NB4 (cell line): ENCODE data around the gene NFKB1.

Experiments
- POLR2A ChIP-seq: IDR thresholded peaks from 2 replicates; pipeline ENCODE4 v1.6.1; 2011; ENCODE audit warnings: mild to moderate bottlenecking; ENCODE audit not compliant: insufficient read length; ENCODE audit errors: extremely low read depth
- TF ChIP-seq, protein P1 (sequence below): IDR thresholded peaks from one replicate; pipeline ENCODE4 v1.5.1; 2012; ENCODE audit warnings: low read depth, low read length

DNA sequence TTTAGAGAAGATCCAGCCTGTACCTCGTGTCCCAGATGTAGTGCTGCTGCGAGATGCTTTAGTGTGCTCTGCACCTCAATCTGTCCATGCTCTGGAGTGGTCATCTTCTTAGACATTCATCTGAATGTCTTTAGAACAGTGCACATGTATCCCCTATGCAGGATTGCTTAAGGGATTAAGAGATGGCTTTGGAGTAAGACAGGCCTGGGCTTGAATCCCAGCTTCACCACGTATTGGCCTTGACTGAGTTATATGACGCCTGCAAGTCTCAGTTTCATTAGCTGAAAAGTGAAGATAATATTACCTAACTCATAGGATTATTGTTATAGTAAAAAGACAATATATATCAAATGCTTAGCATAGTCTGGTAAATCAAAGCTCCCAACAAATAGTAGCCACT, 98.3 kb downstream of the NFKB1 start:
- TF ChIP-seq, protein P1, sequence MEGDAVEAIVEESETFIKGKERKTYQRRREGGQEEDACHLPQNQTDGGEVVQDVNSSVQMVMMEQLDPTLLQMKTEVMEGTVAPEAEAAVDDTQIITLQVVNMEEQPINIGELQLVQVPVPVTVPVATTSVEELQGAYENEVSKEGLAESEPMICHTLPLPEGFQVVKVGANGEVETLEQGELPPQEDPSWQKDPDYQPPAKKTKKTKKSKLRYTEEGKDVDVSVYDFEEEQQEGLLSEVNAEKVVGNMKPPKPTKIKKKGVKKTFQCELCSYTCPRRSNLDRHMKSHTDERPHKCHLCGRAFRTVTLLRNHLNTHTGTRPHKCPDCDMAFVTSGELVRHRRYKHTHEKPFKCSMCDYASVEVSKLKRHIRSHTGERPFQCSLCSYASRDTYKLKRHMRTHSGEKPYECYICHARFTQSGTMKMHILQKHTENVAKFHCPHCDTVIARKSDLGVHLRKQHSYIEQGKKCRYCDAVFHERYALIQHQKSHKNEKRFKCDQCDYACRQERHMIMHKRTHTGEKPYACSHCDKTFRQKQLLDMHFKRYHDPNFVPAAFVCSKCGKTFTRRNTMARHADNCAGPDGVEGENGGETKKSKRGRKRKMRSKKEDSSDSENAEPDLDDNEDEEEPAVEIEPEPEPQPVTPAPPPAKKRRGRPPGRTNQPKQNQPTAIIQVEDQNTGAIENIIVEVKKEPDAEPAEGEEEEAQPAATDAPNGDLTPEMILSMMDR: no peak
- no peak for TF ChIP-seq POLR2A
